Fibroblast of skin of right biceps (primary cell): ENCODE results near the gene ATP8A1.
"Not testable (repeated sequence)": the region's sequence is repeated elsewhere in the genome, so short reads cannot be mapped to it uniquely, and the experiment has no call there.

ENCODE experiments used
- DNase-seq: peaks from one replicate; pipeline ENCODE4 v3.0.0-alpha.2; 2013

Gene ATP8A1

DNA sequence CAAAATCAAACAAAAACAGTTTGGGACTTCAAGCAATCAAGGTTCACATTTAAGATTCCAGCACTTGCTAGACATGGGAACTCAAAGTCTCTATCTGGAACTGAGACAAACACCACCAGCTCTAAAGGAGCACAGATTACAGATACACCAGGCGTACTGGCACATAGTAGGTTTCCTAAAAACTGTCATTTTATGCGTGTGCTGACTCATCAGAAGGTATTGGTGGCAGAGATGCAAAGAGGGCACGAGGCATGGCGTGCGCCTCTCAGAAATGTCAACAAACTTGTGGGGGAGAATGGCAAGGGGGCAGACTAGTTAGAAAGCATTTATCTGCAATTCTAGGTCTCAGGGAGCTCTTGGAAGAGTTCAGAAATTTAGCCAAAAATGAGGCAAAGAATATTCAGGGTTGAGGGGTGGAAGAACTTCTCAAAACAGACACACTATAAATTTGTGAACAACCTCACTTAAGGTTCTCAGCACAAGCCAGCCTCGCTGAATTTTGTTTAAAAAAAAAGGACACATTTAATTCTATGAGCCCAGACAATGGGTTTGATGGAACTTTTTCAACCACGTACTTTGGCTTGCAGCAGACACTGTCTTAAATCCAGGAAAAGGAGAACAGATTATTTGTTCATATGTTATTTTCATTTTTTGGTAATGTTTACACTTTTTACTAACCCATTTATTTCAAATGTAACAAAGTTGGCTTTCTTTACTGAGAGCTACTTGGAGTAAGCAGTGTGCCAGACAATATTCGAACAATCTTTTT is 159.6 kb downstream of the ATP8A1 start:
- no peak for DNase-seq

DNA sequence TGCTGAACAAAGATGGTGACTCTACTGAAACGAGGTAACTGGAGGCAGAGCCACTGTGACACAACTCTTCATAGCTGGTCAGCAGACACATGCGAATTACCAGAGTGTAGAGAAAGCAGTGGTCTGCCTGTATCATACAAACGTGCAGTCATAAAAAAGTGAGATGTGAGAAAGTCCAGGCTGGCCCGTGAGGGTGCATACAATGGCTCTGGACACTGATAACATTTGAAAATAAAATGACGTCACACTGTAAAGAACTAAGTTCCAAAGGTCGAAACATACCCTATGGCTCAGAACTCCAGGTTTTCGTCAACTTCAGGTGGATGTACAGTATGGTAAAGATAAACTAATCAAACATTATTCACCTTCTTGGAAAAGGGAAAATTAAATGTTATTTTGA is 163.9 kb downstream of the ATP8A1 start:
- no peak for DNase-seq

DNA sequence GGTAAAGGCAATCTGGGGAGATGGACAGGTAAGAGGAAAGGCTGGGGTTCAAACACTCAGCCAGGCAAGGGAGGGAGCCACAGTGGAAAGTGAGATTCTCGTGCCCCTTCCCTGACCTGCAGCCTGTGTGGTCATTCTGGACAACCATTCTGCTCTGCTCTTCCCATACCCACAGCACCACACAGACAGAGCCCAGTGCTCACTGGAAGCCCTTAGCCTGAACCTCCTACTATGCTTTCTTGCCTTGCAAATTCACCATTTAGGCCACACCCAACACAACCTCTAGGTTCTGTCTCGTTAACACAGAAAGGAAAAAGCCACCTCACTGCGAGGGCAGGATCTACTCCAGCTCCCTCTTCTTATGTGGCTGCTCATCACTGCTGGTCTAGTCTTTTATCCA is 166.9 kb downstream of the ATP8A1 start:
- DNase-seq = no peak

DNA sequence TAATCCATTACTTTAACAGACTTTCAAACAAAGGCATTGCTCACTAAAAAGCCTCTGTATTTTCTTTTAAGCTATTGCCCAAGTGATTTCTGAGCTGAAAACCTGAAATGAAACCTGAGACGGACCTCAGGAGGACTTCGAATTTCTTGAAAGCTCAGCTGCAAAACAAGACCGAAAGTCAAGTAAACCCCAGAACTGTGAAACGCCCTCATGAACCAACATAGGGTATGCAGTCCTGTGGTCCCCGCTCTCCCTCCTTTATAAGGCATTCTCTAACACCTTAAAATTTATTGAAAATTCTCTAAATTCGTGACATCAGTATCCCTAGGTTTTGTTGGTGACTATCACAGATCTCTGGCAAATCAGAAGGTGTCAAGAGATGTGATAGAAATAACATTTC is 167.8 kb downstream of the ATP8A1 start:
- no peak for DNase-seq

DNA sequence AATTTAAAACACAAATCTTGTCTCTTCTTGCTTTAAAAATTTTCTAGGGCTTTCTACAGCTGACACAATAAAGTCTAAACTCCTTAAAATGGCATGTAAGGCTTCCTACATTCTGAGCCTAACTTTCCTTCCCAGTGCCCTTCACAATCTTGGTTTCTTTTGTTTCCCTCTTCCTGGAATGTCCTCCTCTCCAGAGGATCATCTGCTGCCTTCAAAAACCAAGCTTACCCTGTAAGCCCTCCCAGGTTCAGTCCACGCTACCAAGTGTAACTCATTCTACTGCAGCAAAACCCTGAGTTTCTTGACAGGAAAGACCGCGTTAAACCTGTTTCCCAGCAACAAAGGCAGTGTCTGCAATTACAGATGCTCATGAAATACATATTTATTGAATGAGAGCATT is 168.4 kb downstream of the ATP8A1 start:
- no peak for DNase-seq

DNA sequence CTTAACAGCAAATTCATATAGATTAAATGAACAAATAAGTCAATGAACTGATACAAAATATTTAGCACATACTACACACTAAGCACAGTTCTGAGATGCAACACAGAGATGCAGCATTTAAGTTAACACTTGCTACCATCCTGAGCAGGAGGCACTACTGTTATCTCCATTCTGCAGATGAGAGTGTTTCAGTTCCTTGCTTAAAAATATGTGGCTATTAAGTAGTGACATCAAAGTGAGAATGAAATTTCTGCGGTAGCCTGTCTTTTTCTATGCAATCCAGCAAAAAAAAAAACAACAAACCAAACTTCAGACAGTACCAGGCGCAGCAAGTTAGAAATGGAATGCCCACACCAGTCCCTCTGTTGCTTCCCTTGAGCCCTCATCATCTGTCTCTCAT is 168.8 kb downstream of the ATP8A1 start:
- DNase-seq = no peak

DNA sequence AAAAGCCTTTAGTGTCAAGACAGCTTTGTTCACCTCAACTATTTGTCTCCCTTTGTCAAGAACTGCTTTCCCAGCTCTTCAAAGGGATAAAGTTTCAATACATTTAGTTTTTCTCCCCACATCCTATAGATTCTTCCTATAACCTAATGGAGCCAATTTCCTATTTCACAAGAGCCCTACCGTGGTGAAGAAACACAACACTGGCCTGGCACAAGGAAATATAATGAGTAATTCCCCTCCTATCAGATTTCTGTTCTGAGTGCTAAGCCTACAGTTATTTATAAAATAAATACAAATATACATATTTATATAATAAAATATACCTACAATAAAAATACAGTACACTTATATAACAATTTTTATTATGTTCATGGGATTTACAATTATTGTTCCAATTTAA is 169.7 kb downstream of the ATP8A1 start:
- no peak for DNase-seq

DNA sequence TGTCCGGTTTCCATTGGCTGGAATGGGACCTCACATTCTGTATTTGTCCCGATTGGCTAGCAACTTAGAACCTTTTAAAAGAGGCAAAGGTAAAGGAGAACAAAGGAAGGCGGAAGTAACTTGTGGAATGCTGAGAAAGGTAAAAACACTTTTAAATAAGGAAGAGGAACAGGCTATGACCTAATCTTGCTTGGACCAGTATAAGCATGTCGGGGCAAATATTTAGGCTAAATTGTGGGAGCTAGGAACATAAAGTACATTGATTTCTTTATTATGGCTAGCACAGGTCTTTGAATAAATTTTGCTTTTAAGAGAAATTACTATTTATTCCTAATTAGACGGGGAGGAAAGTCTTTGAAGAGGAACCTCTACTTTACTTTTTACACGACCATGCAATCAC is 170.7 kb downstream of the ATP8A1 start:
- not testable (repeated sequence) for DNase-seq

DNA sequence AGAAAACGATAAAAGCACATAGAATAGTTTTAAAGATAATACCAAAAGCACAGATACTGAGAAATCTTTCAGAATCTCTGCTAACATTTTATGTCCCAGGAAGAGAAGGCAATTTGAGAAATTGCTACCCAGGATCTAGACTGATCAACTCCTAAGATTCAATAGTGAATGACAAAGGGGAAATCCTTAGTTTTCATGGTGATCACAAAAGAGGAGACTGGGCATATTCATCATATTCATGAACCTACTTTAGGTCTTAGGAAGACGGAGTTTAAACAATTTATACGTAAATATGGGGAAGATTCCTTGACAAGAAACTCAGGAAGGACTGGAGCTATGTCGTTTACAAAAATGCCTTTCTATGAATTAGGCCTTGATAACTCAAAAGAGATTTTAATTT is 172.3 kb downstream of the ATP8A1 start:
- DNase-seq = no peak

DNA sequence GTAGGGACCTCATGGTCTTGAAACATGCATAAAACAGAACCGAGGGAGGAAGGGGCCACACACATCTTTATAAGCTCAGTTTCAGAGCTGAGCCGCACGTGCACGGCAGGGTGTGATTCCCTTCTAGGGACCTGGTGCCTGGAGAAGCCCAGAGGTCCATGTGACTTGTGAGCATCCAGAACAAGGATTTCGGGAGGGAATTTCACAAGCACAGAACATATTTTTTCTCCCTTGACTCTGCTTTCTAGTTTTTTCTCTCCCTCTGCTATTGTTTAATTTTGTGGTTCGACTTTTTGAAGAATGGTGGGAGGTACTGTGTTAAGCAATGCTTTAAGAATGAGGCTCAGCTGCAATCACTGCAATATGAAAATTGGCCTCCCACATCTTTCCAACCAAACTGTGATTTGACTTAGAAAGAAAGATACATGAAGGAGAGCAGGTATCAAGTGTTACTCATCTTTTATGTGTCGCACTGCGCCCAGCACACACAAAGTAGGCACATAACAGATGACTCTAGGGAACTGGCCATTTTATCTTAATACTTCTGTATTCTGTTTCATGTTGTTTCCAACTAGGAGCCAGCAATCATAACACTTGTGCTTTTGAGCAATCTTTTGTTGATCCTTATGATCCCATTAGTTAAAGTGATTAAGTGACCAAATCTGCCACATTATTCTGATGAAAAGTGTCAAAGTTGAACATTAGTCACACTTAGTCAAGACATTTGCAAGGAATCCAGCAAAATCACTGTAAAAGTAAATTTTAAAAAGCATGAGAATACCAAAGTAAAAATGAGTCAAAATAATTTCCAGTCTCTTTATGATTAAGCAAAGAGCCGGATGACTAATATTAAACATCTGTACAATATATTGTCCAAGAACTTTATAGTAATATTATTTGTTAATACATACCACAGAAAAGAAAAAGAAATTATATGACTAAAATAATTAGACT is 173.2 kb downstream of the ATP8A1 start:
- DNase-seq = peak; percentile 47

DNA sequence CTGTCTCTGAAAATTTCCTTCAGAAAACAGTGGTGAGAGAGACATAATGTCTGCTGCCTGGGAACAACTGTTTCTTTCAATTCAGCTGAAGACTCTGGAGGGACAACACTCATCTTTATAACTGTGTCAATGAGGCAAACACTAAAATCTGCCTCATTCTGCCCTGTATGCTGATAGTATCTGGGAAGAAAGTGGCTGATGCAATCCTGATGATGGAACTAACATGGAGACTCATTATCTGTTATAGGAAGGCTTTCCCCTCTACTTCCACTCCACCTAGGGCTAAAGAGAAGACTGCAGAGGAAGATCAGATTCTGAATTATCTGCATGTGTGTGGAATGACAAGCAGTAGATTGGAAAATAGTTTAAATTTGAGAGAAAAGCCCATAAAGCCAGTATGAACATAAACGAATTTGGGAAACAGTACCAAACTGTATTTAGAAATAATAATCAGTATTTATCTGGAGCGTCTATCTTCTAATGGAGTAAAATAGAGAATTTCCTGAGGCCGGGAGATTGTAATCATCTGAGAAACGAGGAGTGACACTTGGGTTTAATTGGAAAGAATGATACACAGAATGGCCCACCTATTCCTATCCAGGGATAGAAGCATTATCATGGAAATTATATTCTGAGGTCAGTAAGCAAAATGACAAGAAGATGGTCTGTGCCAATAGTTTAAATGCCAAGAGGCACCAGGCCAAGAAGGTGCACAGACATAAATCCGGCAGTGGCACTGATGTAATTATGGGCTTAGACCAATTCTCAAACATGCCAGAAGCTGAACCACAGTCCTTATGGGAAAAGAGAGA is 174.2 kb downstream of the ATP8A1 start:
- peak; percentile 33 for DNase-seq

DNA sequence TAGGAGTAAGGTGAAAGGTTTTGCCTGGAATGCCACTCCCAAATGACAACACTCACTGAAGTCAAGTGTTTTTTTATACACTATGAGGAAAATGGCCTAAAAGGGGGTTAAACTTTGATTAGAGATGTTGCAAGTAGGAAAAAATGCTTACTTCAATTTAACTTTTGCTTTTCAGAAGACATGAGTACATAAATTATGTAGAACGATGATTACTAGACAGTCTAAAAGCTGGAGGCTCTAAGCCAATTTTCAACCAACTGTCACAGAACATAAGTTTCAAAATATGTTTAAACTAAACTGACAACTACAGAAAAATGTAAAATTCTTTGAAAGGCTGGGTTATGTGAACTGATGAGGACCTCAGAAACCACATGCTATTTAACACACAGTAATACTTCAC is 176.2 kb downstream of the ATP8A1 start:
- peak; percentile 57 for DNase-seq

DNA sequence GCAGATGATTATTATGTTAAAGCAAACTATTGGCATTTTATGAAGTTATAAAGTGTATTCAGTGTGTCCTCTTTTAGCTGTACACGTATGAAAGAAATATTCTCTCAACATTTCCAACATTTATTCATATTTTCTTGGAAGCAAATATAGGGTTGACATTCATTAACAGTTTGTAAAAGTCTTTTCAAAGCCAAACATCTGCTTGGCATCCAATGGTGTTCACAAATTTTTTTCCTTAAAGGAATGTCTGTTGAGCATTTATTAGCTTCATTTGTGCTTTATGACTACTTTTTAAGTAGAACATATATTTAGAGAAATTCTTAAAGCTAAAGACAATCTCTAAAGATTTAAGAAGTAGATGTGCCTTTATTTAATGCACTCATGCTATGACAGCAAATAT is 176.6 kb downstream of the ATP8A1 start:
- DNase-seq = no peak

DNA sequence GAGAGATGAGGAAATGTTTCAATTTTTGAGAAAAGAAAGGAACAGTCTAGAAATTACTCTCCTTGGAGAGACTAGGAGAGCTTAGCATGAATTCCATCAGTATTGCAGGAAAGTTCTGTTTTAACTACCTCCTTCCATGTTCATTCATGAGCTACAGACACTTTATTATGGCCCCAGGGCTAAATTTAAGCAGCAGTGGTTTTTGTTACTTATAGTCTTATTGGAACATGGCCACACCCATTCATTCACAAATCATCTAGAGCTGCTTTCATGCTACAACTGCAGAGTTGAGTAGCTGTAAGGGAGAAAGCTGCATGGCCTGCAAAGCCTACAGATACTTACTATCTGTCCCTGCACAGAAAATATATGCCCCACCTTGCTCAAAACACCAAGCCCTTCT is 178.0 kb downstream of the ATP8A1 start:
- no peak for DNase-seq

DNA sequence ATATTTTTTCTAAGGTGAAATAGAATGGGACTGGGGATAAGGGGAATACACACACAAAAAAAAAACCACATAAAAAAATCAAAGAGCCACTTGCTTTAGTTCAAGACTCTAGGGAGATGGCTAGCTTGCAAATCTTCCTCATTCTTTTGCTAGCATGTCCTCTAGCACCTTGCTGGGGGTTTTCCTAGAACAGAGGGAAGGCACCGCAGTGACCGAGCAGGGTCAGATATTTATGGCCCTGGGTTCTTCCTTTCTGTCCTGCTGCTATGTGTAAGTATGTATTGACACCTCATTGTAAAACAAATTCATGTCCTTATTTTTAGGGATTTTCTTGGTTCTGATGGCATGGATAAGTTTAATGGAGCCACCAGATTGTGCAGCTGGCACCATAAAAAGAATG is 178.4 kb downstream of the ATP8A1 start:
- no peak for DNase-seq

DNA sequence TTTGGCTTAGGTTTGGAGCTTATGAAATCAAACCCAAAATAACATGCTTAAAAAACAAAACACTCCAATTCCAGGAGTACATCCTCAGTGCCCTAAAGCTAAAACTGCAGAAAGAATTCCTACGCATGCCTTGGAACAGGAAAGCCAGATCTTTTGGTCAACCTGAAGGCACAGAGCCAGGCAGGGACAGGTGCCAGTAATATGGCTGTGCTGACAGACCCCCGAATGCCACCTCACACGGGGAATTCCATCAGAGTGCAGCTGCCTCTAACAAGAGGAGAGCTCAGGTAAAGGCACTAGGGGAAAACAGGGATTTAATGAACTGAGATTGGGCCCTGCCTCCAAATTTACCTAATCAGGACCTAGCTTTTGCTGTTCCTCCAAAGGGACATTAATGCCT is 182.5 kb downstream of the ATP8A1 start:
- no peak for DNase-seq

DNA sequence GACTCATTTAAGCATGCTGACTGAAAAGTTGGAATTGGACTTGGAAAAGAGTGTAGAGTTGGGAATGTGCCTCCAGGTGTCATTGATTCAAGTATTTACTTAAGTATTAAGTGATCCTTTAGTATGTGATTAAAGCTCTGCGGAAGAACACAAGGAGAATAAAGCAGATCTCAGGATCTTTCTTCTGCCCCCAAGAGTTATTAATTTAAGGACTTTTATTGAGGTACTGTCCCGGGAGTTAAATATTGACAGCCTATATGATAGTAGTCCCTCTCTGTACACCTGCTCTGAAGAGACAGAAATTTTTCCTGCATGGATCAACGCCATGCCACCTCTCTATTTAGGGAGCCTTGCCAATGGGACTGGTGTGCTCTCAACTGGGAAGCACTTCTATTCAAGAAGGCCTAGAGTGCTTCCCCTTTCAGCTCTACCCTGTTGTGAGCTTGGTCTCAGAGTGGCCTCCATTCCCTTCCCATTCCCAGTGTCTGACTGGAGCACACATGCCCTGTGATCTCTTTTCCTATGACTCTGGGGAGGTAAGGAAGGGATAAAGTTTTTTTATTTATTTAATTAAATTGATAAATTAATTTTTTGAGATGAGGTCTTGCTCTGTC is 183.7 kb downstream of the ATP8A1 start:
- DNase-seq = no peak

DNA sequence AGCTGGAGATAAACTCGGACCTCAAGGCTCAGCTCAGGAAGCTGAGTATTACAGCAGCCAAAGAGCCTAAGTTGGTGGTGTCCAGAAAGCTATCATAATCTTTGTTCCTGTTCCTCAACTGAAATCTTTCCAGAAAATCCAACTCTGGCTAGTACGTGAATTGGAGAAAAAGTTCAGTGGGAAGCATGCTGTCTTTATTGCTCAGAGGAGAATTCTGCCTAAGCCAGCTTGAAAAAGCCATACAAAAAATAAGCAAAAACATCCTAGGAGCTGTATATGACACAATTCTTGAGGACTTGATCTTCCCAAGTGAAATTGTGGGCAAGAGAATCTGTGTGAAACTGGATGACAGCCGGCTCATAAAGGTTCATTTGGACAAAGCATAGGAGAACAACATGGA is 185.0 kb downstream of the ATP8A1 start:
- DNase-seq = no peak

DNA sequence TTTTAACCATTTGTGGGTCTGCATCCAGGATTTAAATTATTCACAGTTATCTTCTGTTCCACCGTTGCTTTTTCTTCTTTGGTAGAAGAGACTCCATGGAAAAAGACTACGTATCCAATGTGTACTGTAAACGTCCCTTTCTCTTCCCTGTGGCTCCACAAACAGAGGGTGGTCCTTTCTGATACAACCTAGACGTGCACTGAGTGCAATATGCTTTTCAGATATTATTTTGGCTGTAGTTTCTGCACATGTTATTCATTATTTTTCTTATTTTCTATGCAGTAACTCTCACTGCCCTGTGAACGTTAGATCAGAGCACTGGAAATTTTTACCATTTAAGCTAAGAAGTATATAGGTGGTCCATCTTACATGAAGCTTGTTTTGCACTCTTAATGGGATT is 186.9 kb downstream of the ATP8A1 start:
- no peak for DNase-seq

DNA sequence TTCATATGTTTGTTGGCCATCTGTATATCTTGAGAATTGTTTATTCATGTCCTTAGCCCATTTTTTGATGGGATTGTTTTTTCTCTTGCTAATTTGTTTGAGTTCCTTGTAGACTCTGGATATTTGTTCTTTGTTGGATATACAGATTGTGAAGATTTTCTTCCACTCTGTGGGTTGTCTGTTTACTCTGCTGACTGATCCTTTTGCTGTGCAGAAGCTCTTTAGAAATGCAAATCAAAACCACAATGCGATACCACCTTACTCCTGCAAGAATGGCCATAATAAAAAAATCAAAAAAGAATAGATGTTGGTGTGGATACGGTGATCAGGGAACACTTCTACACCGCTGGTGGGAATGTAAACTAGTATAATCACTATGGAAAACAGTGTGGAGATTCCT is 189.1 kb downstream of the ATP8A1 start:
- not testable (repeated sequence) for DNase-seq

DNA sequence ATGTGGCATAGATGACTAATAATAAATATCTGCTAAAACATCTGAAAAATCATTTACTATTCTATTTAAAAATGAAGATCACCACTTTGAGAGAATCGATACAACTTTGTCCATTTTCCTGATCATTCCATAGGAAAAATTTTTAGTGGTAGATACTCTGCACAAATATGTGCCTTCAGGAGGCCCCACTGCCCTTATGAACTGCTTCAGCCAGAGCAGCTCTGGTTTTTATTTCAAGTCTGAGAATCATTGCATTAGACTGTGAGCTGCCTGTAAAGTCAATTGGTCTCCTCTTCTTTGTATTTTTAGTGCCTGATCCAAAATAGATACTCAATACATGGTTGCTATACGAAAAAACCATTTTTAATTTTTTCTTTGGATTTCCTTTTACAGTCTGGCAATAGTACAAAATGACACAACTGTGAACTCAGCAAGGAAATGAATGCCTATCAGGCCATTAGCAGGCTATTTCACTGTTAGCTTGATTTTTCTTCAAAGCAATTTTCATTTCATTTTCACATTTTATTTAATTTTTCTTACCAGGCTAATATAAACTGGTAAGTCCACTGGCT is 190.5 kb downstream of the ATP8A1 start:
- DNase-seq = no peak

DNA sequence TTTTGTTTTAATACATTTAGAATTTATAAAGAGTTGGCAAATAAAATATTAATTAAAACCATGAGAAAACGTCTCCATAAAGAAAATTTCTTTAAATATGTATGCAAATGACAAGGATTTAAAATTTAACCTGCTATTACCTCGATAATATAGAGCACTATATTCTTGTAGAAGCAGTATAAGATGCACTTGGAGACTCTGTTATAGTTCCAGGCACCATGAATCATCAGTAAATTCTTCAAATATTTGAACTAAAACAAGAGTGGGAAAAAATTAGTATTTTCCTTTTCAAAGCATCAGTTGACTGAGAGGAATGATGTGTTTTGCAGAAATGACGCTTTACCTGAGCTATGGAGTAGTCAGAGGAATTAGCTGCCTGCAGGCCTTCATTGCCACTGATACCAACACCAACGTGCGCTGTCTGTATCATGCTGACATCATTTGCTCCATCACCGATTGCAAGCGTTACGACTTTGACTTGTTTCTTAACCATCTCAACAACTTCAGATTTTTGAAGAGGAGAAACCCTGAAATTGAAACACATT is 192.3 kb downstream of the ATP8A1 start:
- DNase-seq = peak; percentile 23
